Measurements from ENCODE around the gene FAM170B.

The FAM170B gene

GRCh38 chr10:49173201-49173772 is 39.5 kb upstream of the FAM170B start:
- no peak overlapping the region for H2BK12ac ChIP-seq (ENCODE audit: low read length)
- no peak overlapping the region for H3K4me3 ChIP-seq (ENCODE audit: low read length in 2 of 2)
- no peak overlapping the region for H4K8ac ChIP-seq (ENCODE audit: low read depth, low read length)
- H3K9me3 ChIP-seq (replicated peaks in 1 of 2; ENCODE audit: control insufficient read depth in 2 of 2, insufficient read depth in 1 of 2, low read depth in 1 of 2, low read length in 2 of 2) = no peaks in the 10 kb centered on the region
- H3K27me3 ChIP-seq (ENCODE audit: control insufficient read depth in 3 of 3, insufficient read depth in 3 of 3, low read depth in 1 of 3, low read length in 3 of 3) = peaks cover 0 to 3% (median 0%) of the 10 kb centered on the region in 3 experiments
- H3K9ac ChIP-seq (ENCODE audit: low read depth, low read length, poor library complexity) = no peak overlapping the region
- no peak overlapping the region for H3K4ac ChIP-seq (ENCODE audit: low read length)
- no peak overlapping the region for H4K91ac ChIP-seq (ENCODE audit: low read depth, low read length, poor library complexity)
- no peak overlapping the region for H3K23ac ChIP-seq (ENCODE audit: low read depth, low read length, poor library complexity)
- DNase-seq (ENCODE audit: low spot score) = no peak
- H2AK5ac ChIP-seq (ENCODE audit: low read depth, low read length) = peak overlapping the region; percentile 22
- no peak overlapping the region for H2BK5ac ChIP-seq (ENCODE audit: low read length)
- WGBS, 2 donors (ENCODE audit: extremely low coverage in 2 of 2, insufficient read length in 2 of 2, insufficient replicate concordance in 1 of 2) = no CpG with 5 or more reads among the region's 11 CpGs
- no peak overlapping the region for H3K18ac ChIP-seq (ENCODE audit: low read length)
- H2BK15ac ChIP-seq (ENCODE audit: low read length) = no peak overlapping the region
- no peak overlapping the region for H2BK120ac ChIP-seq (ENCODE audit: low read depth, low read length)
- peaks cover 0 to 4% of the 10 kb centered on the region in 2 donors for H3K4me1 ChIP-seq (ENCODE audit: control insufficient read depth in 2 of 2, insufficient read depth in 1 of 2, low read depth in 1 of 2, low read length in 2 of 2)
- no peak overlapping the region for H2AFZ ChIP-seq (ENCODE audit: low read length)
- no peak overlapping the region for H3K4me2 ChIP-seq (ENCODE audit: insufficient read depth, low read length, poor library complexity, severe bottlenecking)
- H3K14ac ChIP-seq (ENCODE audit: low read length) = no peak overlapping the region
- H3K27ac ChIP-seq (replicated peaks; ENCODE audit: low read length) = no peak overlapping the region
- H3K36me3 ChIP-seq (replicated peaks in 1 of 2; ENCODE audit: control insufficient read depth in 2 of 2, insufficient read depth in 2 of 2, low read length in 2 of 2) = no peaks in the 10 kb centered on the region
- H3K79me1 ChIP-seq (ENCODE audit: low read depth, low read length) = no peaks in the 10 kb centered on the region

GRCh38 chr10:49172777-49173132 is 38.9 kb upstream of the FAM170B start:
- Histone ChIP-seq H3K4me3 (ENCODE audit: low read length in 2 of 2) (no peak overlapping the region), H3K14ac (ENCODE audit: low read length) (no peak overlapping the region), H3K9ac (ENCODE audit: low read depth, low read length, poor library complexity) (no peak overlapping the region), H2AK5ac (ENCODE audit: low read depth, low read length) (no peak overlapping the region), H2BK120ac (ENCODE audit: low read depth, low read length) (no peak overlapping the region), H3K23ac (ENCODE audit: low read depth, low read length, poor library complexity) (no peak overlapping the region), H3K79me1 (ENCODE audit: low read depth, low read length) (no peaks in the 10 kb centered on the region), H2BK12ac (ENCODE audit: low read length) (no peak overlapping the region), H2AFZ (ENCODE audit: low read length) (no peak overlapping the region), H2BK15ac (ENCODE audit: low read length) (no peak overlapping the region), H3K9me3 (replicated peaks in 1 of 2; ENCODE audit: control insufficient read depth in 2 of 2, insufficient read depth in 1 of 2, low read depth in 1 of 2, low read length in 2 of 2) (no peaks in the 10 kb centered on the region), H3K18ac (ENCODE audit: low read length) (no peak overlapping the region), H3K36me3 (replicated peaks in 1 of 2; ENCODE audit: control insufficient read depth in 2 of 2, insufficient read depth in 2 of 2, low read length in 2 of 2) (no peaks in the 10 kb centered on the region), H4K8ac (ENCODE audit: low read depth, low read length) (no peak overlapping the region), H3K4ac (ENCODE audit: low read length) (no peak overlapping the region), H4K91ac (ENCODE audit: low read depth, low read length, poor library complexity) (no peak overlapping the region), H3K27me3 (ENCODE audit: control insufficient read depth in 3 of 3, insufficient read depth in 3 of 3, low read depth in 1 of 3, low read length in 3 of 3) (peaks cover 0 to 3% (median 0%) of the 10 kb centered on the region in 3 experiments), H3K4me2 (ENCODE audit: insufficient read depth, low read length, poor library complexity, severe bottlenecking) (no peak overlapping the region), H3K27ac (replicated peaks; ENCODE audit: low read length) (no peak overlapping the region), H2BK5ac (ENCODE audit: low read length) (no peak overlapping the region), H3K4me1 (ENCODE audit: control insufficient read depth in 2 of 2, insufficient read depth in 1 of 2, low read depth in 1 of 2, low read length in 2 of 2) (peaks cover 0 to 4% of the 10 kb centered on the region in 2 donors)
- WGBS, 2 donors (ENCODE audit: extremely low coverage in 2 of 2, insufficient read length in 2 of 2, insufficient replicate concordance in 1 of 2) = no CpG with 5 or more reads among the region's 3 CpGs
- no peak for DNase-seq (ENCODE audit: low spot score)

- WGBS, 2 donors (ENCODE audit: extremely low coverage in 2 of 2, insufficient read length in 2 of 2, insufficient replicate concordance in 1 of 2) = no CpG with 5 or more reads among the region's 4 CpGs
- Histone ChIP-seq H2AFZ (ENCODE audit: low read length) (no peak overlapping the region), H3K27me3 (ENCODE audit: control insufficient read depth in 3 of 3, insufficient read depth in 3 of 3, low read depth in 1 of 3, low read length in 3 of 3) (peaks cover 0 to 3% (median 0%) of the 10 kb centered on the region in 3 experiments), H3K4me1 (ENCODE audit: control insufficient read depth in 2 of 2, insufficient read depth in 1 of 2, low read depth in 1 of 2, low read length in 2 of 2) (peaks cover 0 to 2% of the 10 kb centered on the region in 2 donors), H4K8ac (ENCODE audit: low read depth, low read length) (no peak overlapping the region), H3K27ac (replicated peaks; ENCODE audit: low read length) (no peak overlapping the region), H3K18ac (ENCODE audit: low read length) (no peak overlapping the region), H3K4me3 (ENCODE audit: low read length in 2 of 2) (no peak overlapping the region), H2BK15ac (ENCODE audit: low read length) (no peak overlapping the region), H2BK120ac (ENCODE audit: low read depth, low read length) (no peak overlapping the region), H2BK12ac (ENCODE audit: low read length) (no peak overlapping the region), H3K4ac (ENCODE audit: low read length) (no peak overlapping the region), H3K36me3 (replicated peaks in 1 of 2; ENCODE audit: control insufficient read depth in 2 of 2, insufficient read depth in 2 of 2, low read length in 2 of 2) (no peaks in the 10 kb centered on the region), H3K9ac (ENCODE audit: low read depth, low read length, poor library complexity) (no peak overlapping the region), H3K14ac (ENCODE audit: low read length) (no peak overlapping the region), H3K23ac (ENCODE audit: low read depth, low read length, poor library complexity) (no peak overlapping the region), H3K4me2 (ENCODE audit: insufficient read depth, low read length, poor library complexity, severe bottlenecking) (no peak overlapping the region), H2AK5ac (ENCODE audit: low read depth, low read length) (no peak overlapping the region), H3K9me3 (replicated peaks in 1 of 2; ENCODE audit: control insufficient read depth in 2 of 2, insufficient read depth in 1 of 2, low read depth in 1 of 2, low read length in 2 of 2) (no peaks in the 10 kb centered on the region), H2BK5ac (ENCODE audit: low read length) (no peak overlapping the region), H3K79me1 (ENCODE audit: low read depth, low read length) (no peaks in the 10 kb centered on the region), H4K91ac (ENCODE audit: low read depth, low read length, poor library complexity) (no peak overlapping the region)
- DNase-seq (ENCODE audit: low spot score) = no peak
Measured at GRCh38 chr10:49172061-49172776, 38.4 kb upstream of the FAM170B start.

GRCh38 chr10:49171326-49172060 is 37.7 kb upstream of the FAM170B start:
- peaks cover 0 to 2% of the 10 kb centered on the region in 2 donors for H3K4me1 ChIP-seq (ENCODE audit: control insufficient read depth in 2 of 2, insufficient read depth in 1 of 2, low read depth in 1 of 2, low read length in 2 of 2)
- no peak overlapping the region for H4K8ac ChIP-seq (ENCODE audit: low read depth, low read length)
- H3K9me3 ChIP-seq (replicated peaks in 1 of 2; ENCODE audit: control insufficient read depth in 2 of 2, insufficient read depth in 1 of 2, low read depth in 1 of 2, low read length in 2 of 2) = no peaks in the 10 kb centered on the region
- H3K4me2 ChIP-seq (ENCODE audit: insufficient read depth, low read length, poor library complexity, severe bottlenecking) = no peak overlapping the region
- no peak overlapping the region for H2BK120ac ChIP-seq (ENCODE audit: low read depth, low read length)
- H4K91ac ChIP-seq (ENCODE audit: low read depth, low read length, poor library complexity) = no peak overlapping the region
- H3K4ac ChIP-seq (ENCODE audit: low read length) = no peak overlapping the region
- H2AFZ ChIP-seq (ENCODE audit: low read length) = no peak overlapping the region
- H3K79me1 ChIP-seq (ENCODE audit: low read depth, low read length) = no peaks in the 10 kb centered on the region
- H2BK12ac ChIP-seq (ENCODE audit: low read length) = no peak overlapping the region
- H3K4me3 ChIP-seq (ENCODE audit: low read length in 2 of 2) = no peak overlapping the region
- H3K18ac ChIP-seq (ENCODE audit: low read length) = no peak overlapping the region
- H3K27me3 ChIP-seq (ENCODE audit: control insufficient read depth in 3 of 3, insufficient read depth in 3 of 3, low read depth in 1 of 3, low read length in 3 of 3) = peaks cover 0 to 3% (median 0%) of the 10 kb centered on the region in 3 experiments
- no peak overlapping the region for H3K9ac ChIP-seq (ENCODE audit: low read depth, low read length, poor library complexity)
- no CpG with 5 or more reads among the region's 7 CpGs for WGBS, 2 donors (ENCODE audit: extremely low coverage in 2 of 2, insufficient read length in 2 of 2, insufficient replicate concordance in 1 of 2)
- DNase-seq (ENCODE audit: low spot score) = no peak
- H3K23ac ChIP-seq (ENCODE audit: low read depth, low read length, poor library complexity) = no peak overlapping the region
- H2BK15ac ChIP-seq (ENCODE audit: low read length) = no peak overlapping the region
- H3K27ac ChIP-seq (replicated peaks; ENCODE audit: low read length) = no peak overlapping the region
- H2BK5ac ChIP-seq (ENCODE audit: low read length) = no peak overlapping the region
- H3K36me3 ChIP-seq (replicated peaks in 1 of 2; ENCODE audit: control insufficient read depth in 2 of 2, insufficient read depth in 2 of 2, low read length in 2 of 2) = no peaks in the 10 kb centered on the region
- no peak overlapping the region for H3K14ac ChIP-seq (ENCODE audit: low read length)
- H2AK5ac ChIP-seq (ENCODE audit: low read depth, low read length) = no peak overlapping the region
